Measurements from ENCODE around the gene PRAMEF11. TPM values are rescaled to one million over a fixed set of nuclear protein-coding genes. Genes with fewer than 3 reads are reported as not detected.
"Not testable (repeated sequence)": the region's sequence is repeated elsewhere in the genome, so short reads cannot be mapped to it uniquely, and the experiment has no call there.

Gene PRAMEF11
- total RNA-seq = not detected

- POLR2A ChIA-PET; H3K4me1 Mint-ChIP-seq; H3K4me3 Mint-ChIP-seq; DNase-seq; H3K36me3 Mint-ChIP-seq (ENCODE audit: low read depth); intact Hi-C loops (cut with DNase I, micrococcal nuclease); ATAC-seq; H3K9me3 Mint-ChIP-seq (ENCODE audit: low read depth); H3K27ac Mint-ChIP-seq; H3K27me3 Mint-ChIP-seq; CTCF ChIA-PET: not testable (repeated sequence)
These were observed at the start of gene PRAMEF11 for GRCh38 chr1:12831310-12831709. Gene PRAMEF11 (minus strand): TSS chr1:12831410. CDS start chr1:12828789, 2,621 bp downstream.

GRCh38 chr1:12878453-12878852, 47.2 kb upstream of the PRAMEF11 start:
- H3K4me1 Mint-ChIP-seq; POLR2A ChIA-PET; H3K27me3 Mint-ChIP-seq; H3K27ac Mint-ChIP-seq; CTCF ChIA-PET; DNase-seq; ATAC-seq; H3K36me3 Mint-ChIP-seq (ENCODE audit: low read depth); H3K9me3 Mint-ChIP-seq (ENCODE audit: low read depth); intact Hi-C loops (cut with DNase I, micrococcal nuclease); H3K4me3 Mint-ChIP-seq: not testable (repeated sequence)

GRCh38 chr1:12863131-12863880, 32.1 kb upstream of the PRAMEF11 start:
- POLR2A ChIA-PET; H3K4me1 Mint-ChIP-seq; H3K4me3 Mint-ChIP-seq; CTCF ChIA-PET; ATAC-seq; H3K27ac Mint-ChIP-seq; H3K36me3 Mint-ChIP-seq (ENCODE audit: low read depth); H3K27me3 Mint-ChIP-seq; intact Hi-C loops (cut with DNase I, micrococcal nuclease); H3K9me3 Mint-ChIP-seq (ENCODE audit: low read depth); DNase-seq: not testable (repeated sequence)

GRCh38 chr1:12856786-12857185, 25.6 kb upstream of the PRAMEF11 start, which contains the start of gene PRAMEF2:
Gene PRAMEF2 (plus strand): TSS chr1:12857086. CDS start chr1:12859010, 1,924 bp downstream.
- H3K9me3 Mint-ChIP-seq (ENCODE audit: low read depth); H3K4me3 Mint-ChIP-seq; intact Hi-C loops (cut with DNase I, micrococcal nuclease); H3K27ac Mint-ChIP-seq; H3K36me3 Mint-ChIP-seq (ENCODE audit: low read depth); H3K27me3 Mint-ChIP-seq; DNase-seq; ATAC-seq; CTCF ChIA-PET; H3K4me1 Mint-ChIP-seq; POLR2A ChIA-PET: not testable (repeated sequence)

GRCh38 chr1:12851779-12852178, 20.6 kb upstream of the PRAMEF11 start:
- DNase-seq = no peak
- Mint-ChIP-seq H3K9me3 (ENCODE audit: low read depth) (peaks cover 3% of the 10 kb centered on the region), H3K4me3 (no peak overlapping the region), H3K27ac (no peak overlapping the region), H3K4me1 (no peaks in the 10 kb centered on the region), H3K27me3 (peaks cover 5% of the 10 kb centered on the region), H3K36me3 (ENCODE audit: low read depth) (no peaks in the 10 kb centered on the region)
- ATAC-seq = no peak
- ChIA-PET POLR2A (no interaction called here), CTCF (no interaction called here)
- intact Hi-C loops (cut with DNase I, micrococcal nuclease) = no loop called here

DNA sequence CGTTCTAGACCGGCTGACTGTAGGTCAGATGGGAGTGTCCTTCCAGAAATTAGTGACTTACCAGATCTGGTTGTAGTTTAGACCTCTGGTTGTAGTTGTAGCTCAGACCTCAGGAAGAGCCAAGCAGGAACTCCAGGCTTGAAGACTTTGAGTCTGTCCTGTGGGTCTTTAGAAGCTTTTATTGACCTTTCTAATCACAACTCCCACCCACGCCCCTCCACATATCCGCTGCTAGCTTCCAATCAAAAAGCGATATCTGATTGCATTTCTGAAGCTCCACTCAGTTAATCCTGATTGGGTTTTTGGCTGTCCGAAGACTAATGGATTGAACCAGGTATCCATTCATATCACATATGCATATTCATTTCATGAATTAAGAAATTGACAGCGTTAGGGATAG, 17.4 kb upstream of the PRAMEF11 start, which contains the start of gene HNRNPCL1:
Gene HNRNPCL1, minus strand, starts transcription at position 101 of the 400 bp plus-strand sequence. CDS start 431 bp downstream, outside the sequence.
- CTCF ChIA-PET; H3K36me3 Mint-ChIP-seq (ENCODE audit: low read depth); DNase-seq; H3K4me1 Mint-ChIP-seq; intact Hi-C loops (cut with DNase I, micrococcal nuclease); H3K27ac Mint-ChIP-seq; H3K9me3 Mint-ChIP-seq (ENCODE audit: low read depth); H3K27me3 Mint-ChIP-seq; H3K4me3 Mint-ChIP-seq; POLR2A ChIA-PET; ATAC-seq: not testable (repeated sequence)

GRCh38 chr1:12833251-12833650, 2.0 kb upstream of the PRAMEF11 start:
- CTCF ChIA-PET; POLR2A ChIA-PET; ATAC-seq; H3K36me3 Mint-ChIP-seq (ENCODE audit: low read depth); DNase-seq; H3K4me3 Mint-ChIP-seq; H3K27ac Mint-ChIP-seq; H3K9me3 Mint-ChIP-seq (ENCODE audit: low read depth); intact Hi-C loops (cut with DNase I, micrococcal nuclease); H3K4me1 Mint-ChIP-seq; H3K27me3 Mint-ChIP-seq: not testable (repeated sequence)

DNA sequence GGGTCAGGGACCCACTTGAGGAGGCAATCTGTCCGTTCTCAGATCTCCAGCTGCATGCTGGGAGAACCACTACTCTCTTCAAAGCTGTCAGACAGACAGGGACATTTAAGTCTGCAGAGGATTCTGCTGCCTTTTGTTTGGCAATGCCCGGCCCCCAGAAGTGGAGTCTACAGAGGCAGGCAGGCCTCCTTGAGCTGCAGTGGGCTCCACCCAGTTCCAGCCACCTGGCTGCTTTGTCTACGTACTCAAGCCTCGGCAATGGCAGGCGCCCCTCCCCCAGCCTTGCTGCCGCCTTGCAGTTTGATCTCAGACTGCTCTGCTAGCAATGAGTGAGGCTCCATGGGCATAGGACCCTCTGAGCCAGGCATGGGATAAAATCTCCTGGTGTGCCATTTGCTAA, 12.1 kb downstream of the PRAMEF11 start:
- intact Hi-C loops (cut with DNase I, micrococcal nuclease); H3K9me3 Mint-ChIP-seq (ENCODE audit: low read depth); DNase-seq; POLR2A ChIA-PET; H3K4me3 Mint-ChIP-seq; CTCF ChIA-PET; H3K36me3 Mint-ChIP-seq (ENCODE audit: low read depth); H3K4me1 Mint-ChIP-seq; ATAC-seq; H3K27ac Mint-ChIP-seq: not testable (repeated sequence)
- H3K27me3 Mint-ChIP-seq = peaks cover 10% of the 10 kb centered on the region

DNA sequence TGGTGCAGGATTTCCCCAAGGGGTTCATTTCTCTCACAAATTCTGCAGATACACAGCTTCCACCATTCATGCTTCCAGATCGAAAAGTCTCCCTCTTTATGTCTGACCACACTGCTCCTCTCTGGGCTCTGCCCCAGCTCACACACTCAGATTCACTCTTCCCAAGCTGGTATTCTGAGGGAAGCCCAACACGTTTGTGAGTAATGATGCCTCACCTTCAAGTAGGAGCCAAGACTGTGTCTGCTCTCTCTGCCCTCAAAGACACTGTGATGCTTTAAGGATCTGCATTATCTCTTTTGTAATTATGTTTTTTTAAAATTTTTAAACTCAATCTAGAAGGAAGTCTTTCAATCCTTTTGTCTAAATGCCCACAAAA, 19.8 kb downstream of the PRAMEF11 start:
- ChIA-PET POLR2A (no interaction called here), CTCF (no interaction called here)
- H3K27ac Mint-ChIP-seq = no peak overlapping the region
- ATAC-seq (no peak), DNase-seq (no peak)
- H3K4me3 Mint-ChIP-seq = no peak overlapping the region
- H3K36me3 Mint-ChIP-seq (ENCODE audit: low read depth) = no peaks in the 10 kb centered on the region
- no peaks in the 10 kb centered on the region for H3K9me3 Mint-ChIP-seq (ENCODE audit: low read depth)
- intact Hi-C loops (cut with DNase I, micrococcal nuclease) = no loop called here
- no peaks in the 10 kb centered on the region for H3K4me1 Mint-ChIP-seq
- peaks cover 15% of the 10 kb centered on the region for H3K27me3 Mint-ChIP-seq

- ChIA-PET CTCF (no interaction called here), POLR2A (no interaction called here)
- no peak overlapping the region for H3K4me3 Mint-ChIP-seq
- no peak for DNase-seq
- peaks cover 16% of the 10 kb centered on the region for H3K27me3 Mint-ChIP-seq
- H3K27ac Mint-ChIP-seq = no peak overlapping the region
- H3K9me3 Mint-ChIP-seq (ENCODE audit: low read depth) = no peaks in the 10 kb centered on the region
- H3K36me3 Mint-ChIP-seq (ENCODE audit: low read depth) = no peaks in the 10 kb centered on the region
- no peaks in the 10 kb centered on the region for H3K4me1 Mint-ChIP-seq
- intact Hi-C loops (cut with DNase I, micrococcal nuclease) = no loop called here
- no peak for ATAC-seq
These were observed 20.4 kb downstream of the PRAMEF11 start for GRCh38 chr1:12810691-12811408.

DNA sequence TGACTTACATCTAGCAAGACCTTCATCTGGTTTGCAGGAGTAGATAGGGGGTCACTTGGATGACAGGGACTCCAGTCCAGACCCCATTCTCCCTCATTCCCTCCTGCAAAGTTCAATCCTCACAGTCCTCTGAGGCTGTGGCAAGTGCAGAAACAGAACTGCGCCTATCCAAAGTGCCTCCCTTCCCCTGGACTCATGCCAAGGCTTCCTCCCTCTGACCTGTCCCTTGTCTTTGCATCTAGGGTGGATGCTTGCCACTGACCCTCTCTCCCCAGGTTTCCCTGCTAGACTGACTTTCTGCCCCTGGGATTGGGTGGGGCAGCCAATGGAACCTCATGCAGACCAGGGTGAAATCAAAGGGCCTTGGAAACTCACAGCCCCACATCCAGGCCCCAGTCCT, 21.3 kb downstream of the PRAMEF11 start:
- no peak overlapping the region for H3K4me3 Mint-ChIP-seq
- no peaks in the 10 kb centered on the region for H3K36me3 Mint-ChIP-seq (ENCODE audit: low read depth)
- ChIA-PET CTCF (no interaction called here), POLR2A (no interaction called here)
- H3K9me3 Mint-ChIP-seq (ENCODE audit: low read depth) = peaks cover 4% of the 10 kb centered on the region
- H3K4me1 Mint-ChIP-seq = no peaks in the 10 kb centered on the region
- H3K27me3 Mint-ChIP-seq = peaks cover 20% of the 10 kb centered on the region
- intact Hi-C loops (cut with DNase I, micrococcal nuclease) = no loop called here
- DNase-seq (no peak), ATAC-seq (no peak)
- no peak overlapping the region for H3K27ac Mint-ChIP-seq

DNA sequence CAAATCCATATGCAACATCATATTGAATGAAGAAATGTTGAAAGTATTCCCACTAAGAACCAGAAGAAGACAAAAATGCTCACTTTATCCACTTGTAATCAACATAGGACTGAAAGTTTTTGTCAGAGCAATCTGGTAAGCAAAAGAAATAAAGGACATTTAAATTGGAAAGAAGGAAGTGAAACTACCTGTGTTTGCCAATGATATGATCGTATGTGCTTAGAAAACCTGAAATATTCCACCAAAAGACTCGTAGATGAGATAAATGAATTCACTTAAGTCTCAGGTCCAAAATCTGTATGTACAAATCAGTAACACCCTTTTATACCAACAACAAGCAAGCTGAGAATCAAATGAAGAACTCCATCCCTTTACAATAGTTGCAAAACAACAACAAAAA, 31.5 kb downstream of the PRAMEF11 start:
- CTCF ChIA-PET = no interaction called here
- no peak overlapping the region for H3K4me3 Mint-ChIP-seq
- POLR2A ChIA-PET = no interaction called here
- H3K9me3 Mint-ChIP-seq (ENCODE audit: low read depth) = peaks cover 1% of the 10 kb centered on the region
- peaks cover 1% of the 10 kb centered on the region for H3K27me3 Mint-ChIP-seq
- ATAC-seq (no peak), DNase-seq (no peak)
- intact Hi-C loops (cut with DNase I, micrococcal nuclease) = no loop called here
- H3K4me1 Mint-ChIP-seq = no peaks in the 10 kb centered on the region
- no peak overlapping the region for H3K27ac Mint-ChIP-seq
- no peaks in the 10 kb centered on the region for H3K36me3 Mint-ChIP-seq (ENCODE audit: low read depth)
